Measurements from ENCODE around the gene RAX2.

Gene RAX2

DNA sequence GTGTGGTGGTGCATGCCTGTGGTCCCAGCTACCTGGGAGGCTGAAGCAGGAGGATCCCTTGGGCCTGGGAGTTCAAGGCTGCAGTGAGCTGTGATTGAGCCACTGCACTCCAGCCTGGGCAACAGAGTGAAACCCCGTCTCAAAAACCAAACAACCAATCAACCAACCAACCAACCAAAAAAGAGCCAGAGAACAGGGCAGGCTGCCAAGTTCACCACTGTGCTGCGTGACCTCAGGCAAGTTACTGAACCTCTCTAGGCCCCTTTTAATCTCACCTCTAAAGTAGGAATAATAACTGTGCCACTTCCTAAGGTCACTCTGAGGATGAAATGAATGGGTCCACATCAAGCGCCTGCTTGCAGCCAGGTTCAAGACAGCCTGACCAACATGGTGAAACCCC, 46.9 kb downstream of the RAX2 start:
- Histone ChIP-seq H3K79me2 (ENCODE audit: control insufficient read depth, insufficient read depth, low read length, unreplicated experiment) (no peaks in the 10 kb centered on the region), H3K27ac (ENCODE audit: low read depth, low read length) (no peak overlapping the region), H3K4me3 (ENCODE audit: low read depth, low read length) (no peak overlapping the region), H2AFZ (ENCODE audit: low read length, unreplicated experiment) (no peak overlapping the region), H3K36me3 (ENCODE audit: insufficient read depth, low read length) (no peaks in the 10 kb centered on the region), H3K4me1 (ENCODE audit: control insufficient read depth, insufficient read depth, low read length, unreplicated experiment) (peaks cover 5% of the 10 kb centered on the region), H3K27me3 (ENCODE audit: insufficient read depth, low read length) (peaks cover 29% of the 10 kb centered on the region)

- no peak overlapping the region for H2AFZ ChIP-seq (ENCODE audit: low read length, unreplicated experiment)
- no peaks in the 10 kb centered on the region for H3K79me2 ChIP-seq (ENCODE audit: control insufficient read depth, insufficient read depth, low read length, unreplicated experiment)
- no peaks in the 10 kb centered on the region for H3K36me3 ChIP-seq (ENCODE audit: insufficient read depth, low read length)
- H3K4me3 ChIP-seq (ENCODE audit: low read depth, low read length), result no peak overlapping the region
- H3K4me1 ChIP-seq (ENCODE audit: control insufficient read depth, insufficient read depth, low read length, unreplicated experiment), result peaks cover 5% of the 10 kb centered on the region
- no peak overlapping the region for H3K27ac ChIP-seq (ENCODE audit: low read depth, low read length)
- peaks cover 33% of the 10 kb centered on the region for H3K27me3 ChIP-seq (ENCODE audit: insufficient read depth, low read length)
Measured at GRCh38 chr19:3723883-3724282, 48.1 kb downstream of the RAX2 start.

DNA sequence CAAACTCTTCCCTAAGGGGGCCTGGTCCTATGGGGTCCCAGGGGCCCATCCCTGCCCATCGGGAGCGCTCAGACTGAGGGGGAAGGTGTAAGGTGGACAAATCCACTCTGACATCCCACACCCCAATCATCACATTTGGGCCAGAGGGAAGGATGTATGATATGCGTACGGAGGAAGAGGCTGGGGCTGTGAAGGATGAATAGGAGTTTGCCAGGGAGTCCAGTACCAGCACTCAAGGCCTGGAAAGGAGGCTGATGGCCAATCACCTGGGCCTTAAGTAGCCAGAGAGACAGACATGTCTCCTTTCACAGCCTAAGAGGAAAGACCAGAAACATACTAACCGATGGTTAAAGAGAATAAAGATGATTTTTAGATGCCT, 48.9 kb downstream of the RAX2 start:
- H3K4me3 ChIP-seq (ENCODE audit: low read depth, low read length), result no peak overlapping the region
- H3K4me1 ChIP-seq (ENCODE audit: control insufficient read depth, insufficient read depth, low read length, unreplicated experiment), result peaks cover 2% of the 10 kb centered on the region
- no peaks in the 10 kb centered on the region for H3K36me3 ChIP-seq (ENCODE audit: insufficient read depth, low read length)
- no peak overlapping the region for H2AFZ ChIP-seq (ENCODE audit: low read length, unreplicated experiment)
- peaks cover 33% of the 10 kb centered on the region for H3K27me3 ChIP-seq (ENCODE audit: insufficient read depth, low read length)
- H3K27ac ChIP-seq (ENCODE audit: low read depth, low read length), result no peak overlapping the region
- no peaks in the 10 kb centered on the region for H3K79me2 ChIP-seq (ENCODE audit: control insufficient read depth, insufficient read depth, low read length, unreplicated experiment)

- Histone ChIP-seq H3K79me2 (ENCODE audit: control insufficient read depth, insufficient read depth, low read length, unreplicated experiment) (no peaks in the 10 kb centered on the region), H3K4me1 (ENCODE audit: control insufficient read depth, insufficient read depth, low read length, unreplicated experiment) (no peaks in the 10 kb centered on the region), H3K27ac (ENCODE audit: low read depth, low read length) (no peak overlapping the region), H3K36me3 (ENCODE audit: insufficient read depth, low read length) (no peaks in the 10 kb centered on the region), H2AFZ (ENCODE audit: low read length, unreplicated experiment) (no peak overlapping the region), H3K27me3 (ENCODE audit: insufficient read depth, low read length) (peaks cover 33% of the 10 kb centered on the region), H3K4me3 (ENCODE audit: low read depth, low read length) (no peak overlapping the region)
Measured at GRCh38 chr19:3722443-3723109, 49.5 kb downstream of the RAX2 start.

GRCh38 chr19:3721887-3722442, 50.1 kb downstream of the RAX2 start:
- H3K4me3 ChIP-seq (ENCODE audit: low read depth, low read length), result no peak overlapping the region
- peaks cover 33% of the 10 kb centered on the region for H3K27me3 ChIP-seq (ENCODE audit: insufficient read depth, low read length)
- H3K36me3 ChIP-seq (ENCODE audit: insufficient read depth, low read length), result no peaks in the 10 kb centered on the region
- H3K27ac ChIP-seq (ENCODE audit: low read depth, low read length), result no peak overlapping the region
- no peak overlapping the region for H2AFZ ChIP-seq (ENCODE audit: low read length, unreplicated experiment)
- H3K4me1 ChIP-seq (ENCODE audit: control insufficient read depth, insufficient read depth, low read length, unreplicated experiment), result no peaks in the 10 kb centered on the region
- H3K79me2 ChIP-seq (ENCODE audit: control insufficient read depth, insufficient read depth, low read length, unreplicated experiment), result no peaks in the 10 kb centered on the region

GRCh38 chr19:3721131-3721886, 50.7 kb downstream of the RAX2 start:
- Histone ChIP-seq H3K36me3 (ENCODE audit: insufficient read depth, low read length) (no peaks in the 10 kb centered on the region), H3K27ac (ENCODE audit: low read depth, low read length) (no peak overlapping the region), H3K79me2 (ENCODE audit: control insufficient read depth, insufficient read depth, low read length, unreplicated experiment) (no peaks in the 10 kb centered on the region), H3K4me1 (ENCODE audit: control insufficient read depth, insufficient read depth, low read length, unreplicated experiment) (no peaks in the 10 kb centered on the region), H3K4me3 (ENCODE audit: low read depth, low read length) (no peak overlapping the region), H2AFZ (ENCODE audit: low read length, unreplicated experiment) (no peak overlapping the region), H3K27me3 (ENCODE audit: insufficient read depth, low read length) (peaks cover 33% of the 10 kb centered on the region)

GRCh38 chr19:3720349-3720917, 51.6 kb downstream of the RAX2 start:
- Histone ChIP-seq H3K4me3 (ENCODE audit: low read depth, low read length) (no peak overlapping the region), H3K36me3 (ENCODE audit: insufficient read depth, low read length) (no peaks in the 10 kb centered on the region), H3K27me3 (ENCODE audit: insufficient read depth, low read length) (peaks cover 33% of the 10 kb centered on the region), H3K27ac (ENCODE audit: low read depth, low read length) (no peak overlapping the region), H2AFZ (ENCODE audit: low read length, unreplicated experiment) (no peak overlapping the region), H3K79me2 (ENCODE audit: control insufficient read depth, insufficient read depth, low read length, unreplicated experiment) (no peaks in the 10 kb centered on the region), H3K4me1 (ENCODE audit: control insufficient read depth, insufficient read depth, low read length, unreplicated experiment) (no peaks in the 10 kb centered on the region)

DNA sequence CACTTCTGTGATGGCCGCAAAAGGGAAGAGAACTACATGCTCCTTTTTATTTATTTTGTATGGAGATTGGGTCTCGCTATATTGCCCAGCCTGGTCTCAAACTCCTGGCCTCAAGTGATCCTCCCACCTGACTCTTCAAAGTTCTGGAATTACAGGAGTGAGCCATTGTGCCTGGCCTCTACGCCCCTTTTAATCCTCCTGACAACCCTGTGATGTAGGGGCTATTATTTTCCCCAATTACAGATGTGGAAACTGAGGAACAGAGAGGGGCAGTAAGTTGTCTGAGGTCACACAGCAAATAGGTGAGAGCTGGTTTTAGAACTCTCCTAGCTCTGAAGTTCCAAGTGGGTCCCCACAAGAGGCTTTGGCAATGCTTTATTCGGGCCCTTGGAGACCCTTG, 52.2 kb downstream of the RAX2 start:
- H3K4me3 ChIP-seq (ENCODE audit: low read depth, low read length), result no peak overlapping the region
- no peaks in the 10 kb centered on the region for H3K79me2 ChIP-seq (ENCODE audit: control insufficient read depth, insufficient read depth, low read length, unreplicated experiment)
- H3K4me1 ChIP-seq (ENCODE audit: control insufficient read depth, insufficient read depth, low read length, unreplicated experiment), result no peaks in the 10 kb centered on the region
- H3K36me3 ChIP-seq (ENCODE audit: insufficient read depth, low read length), result no peaks in the 10 kb centered on the region
- peaks cover 33% of the 10 kb centered on the region for H3K27me3 ChIP-seq (ENCODE audit: insufficient read depth, low read length)
- no peak overlapping the region for H3K27ac ChIP-seq (ENCODE audit: low read depth, low read length)
- no peak overlapping the region for H2AFZ ChIP-seq (ENCODE audit: low read length, unreplicated experiment)

Measured in ACC112 (cell line).